Left renal pelvis (tissue), 4 donors: ENCODE measurements around the gene HSPA1A. TPM values are rescaled to one million over a fixed set of nuclear protein-coding genes. Genes with fewer than 3 reads are reported as not detected.
A peak's percentile ranks its signal among the peaks of the same experiment; 100 is the strongest.
"Not testable (repeated sequence)": the region's sequence is repeated elsewhere in the genome, so short reads cannot be mapped to it uniquely, and the experiment has no call there.

Experiments used
- DNase-seq, 4 donors: peaks; one replicate each; pipeline ENCODE4 v3.0.0-alpha.2; 2013; ENCODE audit warnings: low read depth in 4 of 4, low spot score in 3 of 4
- polyA plus RNA-seq, 4 donors: library from polyadenylated mRNA; unstranded; fragments of 120-200 nt; gene quantifications; one replicate each; pipeline ENCODE4 v1.2.1, GENCODE V29; 2013; ENCODE audit not compliant: insufficient read length in 4 of 4

The HSPA1A gene
- polyA plus RNA-seq, 4 donors: 88.1 to 159 (median 116) TPM

DNA sequence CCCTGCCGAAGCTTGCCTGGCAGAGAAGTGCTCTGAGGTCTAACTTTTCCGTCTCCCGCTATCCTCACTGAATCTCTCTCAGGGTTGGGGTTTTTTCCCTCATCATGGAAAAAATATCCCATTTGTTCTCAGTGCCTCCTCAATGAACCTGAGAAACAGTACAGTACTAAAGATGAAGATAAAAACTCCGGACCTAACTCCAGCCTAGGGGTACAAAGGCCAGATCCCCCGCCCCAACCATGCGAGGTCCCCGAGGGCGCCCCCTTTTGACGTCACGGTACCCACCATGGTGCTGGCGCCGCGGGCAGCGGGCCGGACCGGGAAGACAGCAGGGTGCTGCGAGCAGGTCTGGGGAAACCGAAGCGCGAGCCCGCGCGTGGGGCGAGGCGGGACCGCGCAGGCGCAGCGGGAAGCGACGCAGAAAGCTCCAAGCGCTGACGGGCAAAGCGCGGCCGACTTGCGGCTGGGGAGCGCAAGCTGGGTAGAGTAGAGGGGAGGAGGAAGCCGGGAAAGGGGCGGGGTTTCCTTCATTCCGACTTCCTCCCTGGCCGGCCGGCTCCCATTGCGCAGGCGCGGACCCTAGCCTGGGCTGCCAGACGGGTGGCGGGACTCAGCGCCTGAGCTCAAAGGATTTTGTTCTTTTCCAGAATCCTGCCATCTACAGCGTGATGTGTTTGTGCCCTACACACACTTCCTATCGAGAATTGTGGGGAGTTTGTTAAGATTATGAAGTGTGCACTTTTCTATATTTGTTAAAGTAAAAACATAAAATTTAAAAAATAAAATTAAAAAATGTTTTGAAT lies 8.7 kb upstream of the HSPA1A start, which contains the start of gene LSM2:
LSM2 (minus strand) TSS at position 497 of the 803 bp plus-strand sequence; CDS start at position 288, 209 bp downstream.
- DNase-seq: peak; percentile 90 to 92 (median 91)

DNA sequence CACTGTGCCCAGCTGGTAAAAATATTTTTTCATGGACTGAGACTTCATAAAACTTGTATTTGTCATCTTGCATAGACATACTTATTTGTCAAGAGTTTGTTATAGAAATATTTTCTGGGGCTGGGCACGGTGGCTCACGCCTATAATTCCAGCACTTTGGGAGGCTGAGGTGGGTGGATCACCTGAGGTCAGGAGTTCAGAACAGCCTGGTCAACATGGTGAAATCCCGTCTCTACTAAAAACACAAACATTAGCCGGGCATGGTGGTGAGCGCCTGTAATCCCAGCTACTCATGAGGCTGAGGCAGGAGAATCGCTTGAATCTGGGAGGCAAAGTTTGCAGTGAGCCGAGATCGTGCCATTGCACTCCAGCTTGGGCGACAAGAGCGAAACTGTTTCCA lies 6.7 kb upstream of the HSPA1A start:
- not testable (repeated sequence) for DNase-seq

DNA sequence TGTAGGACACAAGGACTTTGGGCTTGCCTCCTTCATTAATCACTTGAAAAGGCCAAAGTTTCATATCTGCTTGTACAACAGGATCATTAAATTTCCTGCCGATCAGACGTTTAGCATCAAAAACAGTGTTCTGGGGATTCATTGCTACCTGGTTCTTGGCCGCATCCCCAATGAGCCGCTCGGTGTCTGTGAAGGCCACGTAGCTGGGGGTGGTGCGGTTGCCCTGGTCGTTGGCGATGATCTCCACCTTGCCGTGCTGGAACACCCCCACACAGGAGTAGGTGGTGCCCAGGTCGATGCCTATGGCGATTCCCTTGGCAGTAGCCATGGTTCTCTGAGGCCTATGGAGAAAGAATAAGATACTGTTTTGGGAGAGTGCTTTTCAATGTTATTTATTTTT lies 3.7 kb upstream of the HSPA1A start:
- DNase-seq: no peak

DNA sequence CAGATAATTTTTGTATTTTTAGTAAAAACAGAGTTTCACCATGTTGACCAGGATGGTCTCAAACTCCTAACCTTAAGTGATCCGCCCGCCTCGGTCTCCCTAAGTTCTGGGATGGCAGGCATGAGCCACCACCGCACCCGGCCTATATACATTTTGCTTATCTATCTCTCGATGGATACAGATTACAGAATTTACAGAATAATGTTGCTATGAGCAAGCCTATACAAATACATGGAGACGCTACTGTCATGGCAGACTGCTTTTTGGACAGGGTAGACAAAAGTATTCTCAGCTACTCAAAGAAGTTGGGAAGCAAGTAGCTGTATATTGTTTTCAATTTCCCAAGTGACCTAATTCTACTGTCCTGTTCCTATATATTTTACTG lies 1.9 kb upstream of the HSPA1A start:
- DNase-seq: no peak

DNA sequence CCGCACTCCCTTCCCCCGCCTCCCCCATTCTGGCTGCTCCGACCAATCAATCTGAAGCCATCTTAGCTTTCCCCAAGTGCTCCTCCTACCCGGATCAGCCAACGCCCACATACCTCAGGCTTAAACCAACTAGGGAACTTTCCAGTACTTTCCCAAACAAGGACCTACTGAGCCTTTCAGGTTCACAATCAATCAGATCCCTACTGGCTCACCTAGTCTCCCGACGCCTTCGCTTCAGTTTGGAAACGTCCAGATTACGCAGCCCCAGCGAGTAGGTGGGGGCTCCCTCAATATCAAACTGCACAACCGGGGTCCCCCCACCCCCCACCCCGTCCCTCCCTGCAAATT lies 692 bp upstream of the HSPA1A start:
- peak in 3 of 4 donors; percentile 88 to 96 (median 94) for DNase-seq

DNA sequence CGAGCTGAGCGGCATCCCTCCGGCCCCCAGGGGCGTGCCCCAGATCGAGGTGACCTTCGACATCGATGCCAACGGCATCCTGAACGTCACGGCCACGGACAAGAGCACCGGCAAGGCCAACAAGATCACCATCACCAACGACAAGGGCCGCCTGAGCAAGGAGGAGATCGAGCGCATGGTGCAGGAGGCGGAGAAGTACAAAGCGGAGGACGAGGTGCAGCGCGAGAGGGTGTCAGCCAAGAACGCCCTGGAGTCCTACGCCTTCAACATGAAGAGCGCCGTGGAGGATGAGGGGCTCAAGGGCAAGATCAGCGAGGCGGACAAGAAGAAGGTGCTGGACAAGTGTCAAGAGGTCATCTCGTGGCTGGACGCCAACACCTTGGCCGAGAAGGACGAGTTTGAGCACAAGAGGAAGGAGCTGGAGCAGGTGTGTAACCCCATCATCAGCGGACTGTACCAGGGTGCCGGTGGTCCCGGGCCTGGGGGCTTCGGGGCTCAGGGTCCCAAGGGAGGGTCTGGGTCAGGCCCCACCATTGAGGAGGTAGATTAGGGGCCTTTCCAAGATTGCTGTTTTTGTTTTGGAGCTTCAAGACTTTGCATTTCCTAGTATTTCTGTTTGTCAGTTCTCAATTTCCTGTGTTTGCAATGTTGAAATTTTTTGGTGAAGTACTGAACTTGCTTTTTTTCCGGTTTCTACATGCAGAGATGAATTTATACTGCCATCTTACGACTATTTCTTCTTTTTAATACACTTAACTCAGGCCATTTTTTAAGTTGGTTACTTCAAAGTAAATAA lies 2.0 kb downstream of the HSPA1A start:
- DNase-seq: not testable (repeated sequence)

DNA sequence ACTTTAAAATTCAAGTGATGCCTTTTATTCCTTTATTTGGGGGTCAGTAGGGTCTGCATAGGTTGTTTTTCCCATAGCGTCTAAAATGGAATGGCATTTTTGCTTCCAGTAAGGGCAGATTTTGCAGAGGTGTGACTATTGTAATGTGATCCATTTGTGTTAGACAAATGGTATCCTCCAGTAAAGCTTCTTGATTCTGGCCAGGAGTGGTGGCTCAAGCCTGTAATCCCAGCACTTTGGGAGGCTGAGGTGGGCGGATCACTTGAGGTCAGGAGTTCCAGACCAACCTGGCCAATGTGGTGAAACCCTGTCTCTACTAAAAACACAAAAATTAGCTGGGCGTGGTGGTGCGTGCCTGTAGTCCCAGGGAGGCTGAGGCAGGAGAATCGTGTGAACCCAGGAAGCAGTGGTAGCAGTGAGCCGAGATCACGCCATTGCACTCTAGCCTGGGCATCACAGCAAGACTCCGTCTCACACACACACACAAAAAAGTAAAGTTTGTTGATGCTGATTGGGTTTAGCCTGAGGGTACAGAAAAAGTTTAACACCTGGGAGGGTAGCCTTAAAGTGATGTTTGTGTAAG lies 2.7 kb downstream of the HSPA1A start:
- DNase-seq: not testable (repeated sequence)

DNA sequence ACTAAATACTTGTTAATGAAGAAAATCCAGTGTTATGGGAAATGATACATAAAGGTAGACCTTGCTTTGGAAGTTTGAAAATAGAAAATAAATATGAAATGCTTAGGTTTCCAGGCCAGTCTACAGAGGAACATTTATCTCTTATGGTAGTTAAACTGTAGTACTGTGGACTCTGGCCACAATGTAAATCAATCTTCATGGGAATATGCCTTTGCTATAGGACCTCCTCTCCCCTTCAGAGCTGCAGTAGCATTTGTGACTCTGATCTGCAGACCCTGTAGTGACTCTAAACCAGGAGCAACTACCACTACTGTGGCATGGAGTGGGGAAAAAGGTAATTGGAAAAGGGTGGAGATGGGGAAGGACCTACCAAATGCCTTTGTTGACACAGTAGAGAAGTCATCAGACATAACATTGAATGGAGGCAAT lies 4.5 kb downstream of the HSPA1A start:
- no peak for DNase-seq

DNA sequence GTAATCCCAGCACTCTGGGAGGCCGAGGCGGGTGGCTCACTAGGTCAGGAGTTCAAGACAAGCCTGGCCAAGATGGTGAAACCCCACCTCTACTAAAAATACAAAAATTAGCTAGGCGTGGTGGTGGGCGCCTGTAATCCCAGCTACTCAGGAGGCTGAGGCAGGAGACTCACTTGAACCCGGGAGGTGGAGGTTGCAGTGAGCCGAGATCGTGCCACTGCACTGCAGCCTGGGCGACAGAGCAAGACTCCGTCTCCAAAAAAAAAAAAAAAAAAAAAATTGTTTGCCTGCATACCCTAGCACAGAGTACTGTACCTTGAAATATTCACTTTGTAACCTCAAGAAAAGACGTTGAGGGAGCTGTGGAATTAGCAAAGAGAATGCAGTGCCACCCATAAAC lies 5.1 kb downstream of the HSPA1A start:
- DNase-seq: not testable (repeated sequence)

DNA sequence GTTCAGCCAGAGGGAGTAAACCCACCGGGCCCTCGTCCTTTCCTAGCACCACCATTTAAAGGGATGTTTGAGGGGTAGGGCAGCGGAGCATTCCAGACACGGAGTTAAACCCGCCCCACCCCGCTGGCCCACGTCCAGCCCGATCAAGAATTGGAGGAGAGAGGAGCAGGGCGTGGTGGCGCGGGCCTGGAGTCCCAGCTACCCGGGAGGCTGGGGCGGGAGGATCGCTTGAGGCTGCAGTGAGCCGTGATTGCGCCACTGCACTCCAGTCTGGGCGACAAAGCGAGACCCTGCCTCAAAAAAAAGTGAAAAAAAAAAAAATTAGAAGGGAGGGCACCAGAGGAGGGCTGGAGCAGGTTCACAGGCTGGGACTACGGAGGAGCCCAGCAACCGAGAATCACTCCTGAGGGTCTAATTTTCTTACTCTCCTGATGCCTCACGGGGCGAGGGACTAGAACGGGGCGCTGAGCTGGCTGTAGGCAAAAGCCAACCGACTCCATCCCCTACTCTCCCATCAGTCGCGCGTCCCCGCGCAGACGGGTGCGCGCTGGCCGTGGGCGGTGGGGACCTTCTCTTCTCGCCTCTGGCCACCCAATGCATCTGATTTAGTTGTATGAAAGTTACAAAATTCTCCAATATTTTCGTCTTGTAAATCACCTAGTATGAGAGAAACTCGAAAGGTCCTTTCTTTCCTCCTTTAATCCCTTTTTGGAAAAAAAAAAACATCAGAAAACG lies 6.1 kb downstream of the HSPA1A start:
- DNase-seq: peak in 1 of 4 donors; percentile 62

DNA sequence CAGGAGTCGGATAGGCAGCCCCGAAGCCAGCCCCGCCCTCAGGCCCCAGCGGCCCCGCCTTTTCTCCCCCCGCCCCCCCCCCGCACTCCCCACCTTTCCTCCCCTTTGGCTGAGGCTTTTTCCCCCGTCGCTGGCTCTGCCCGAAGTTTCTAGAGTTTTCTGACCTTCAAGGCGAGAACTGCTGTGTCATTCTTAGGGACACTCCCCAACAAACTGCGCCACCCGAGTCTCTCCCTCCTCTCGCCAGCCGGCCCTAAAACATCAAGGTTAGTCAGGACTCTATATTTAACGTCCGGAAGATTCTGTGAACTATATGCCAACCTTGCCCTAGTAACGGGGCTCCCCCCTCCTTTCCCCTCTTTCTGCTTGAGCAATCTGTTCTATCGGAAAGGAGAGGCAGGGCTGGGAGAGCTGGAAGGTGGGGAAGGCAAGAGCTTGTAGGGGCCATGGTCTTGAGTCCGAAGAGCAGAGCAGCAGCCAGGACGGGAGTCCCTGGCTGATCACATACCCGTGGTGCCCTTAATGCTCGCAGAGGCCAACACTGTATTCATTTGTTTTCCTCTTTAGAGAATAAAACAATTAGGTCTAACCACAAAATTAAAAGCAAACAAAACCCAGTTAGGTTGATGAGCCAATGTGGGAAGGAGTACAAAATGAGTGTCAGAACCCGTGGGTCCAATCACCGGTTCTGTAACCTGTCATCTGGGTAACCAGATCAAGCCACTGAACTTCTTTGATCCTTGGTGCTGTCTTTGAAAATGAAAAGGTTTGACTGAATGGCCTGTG lies 6.9 kb downstream of the HSPA1A start:
- peak in 1 of 4 donors; percentile 62 for DNase-seq

DNA sequence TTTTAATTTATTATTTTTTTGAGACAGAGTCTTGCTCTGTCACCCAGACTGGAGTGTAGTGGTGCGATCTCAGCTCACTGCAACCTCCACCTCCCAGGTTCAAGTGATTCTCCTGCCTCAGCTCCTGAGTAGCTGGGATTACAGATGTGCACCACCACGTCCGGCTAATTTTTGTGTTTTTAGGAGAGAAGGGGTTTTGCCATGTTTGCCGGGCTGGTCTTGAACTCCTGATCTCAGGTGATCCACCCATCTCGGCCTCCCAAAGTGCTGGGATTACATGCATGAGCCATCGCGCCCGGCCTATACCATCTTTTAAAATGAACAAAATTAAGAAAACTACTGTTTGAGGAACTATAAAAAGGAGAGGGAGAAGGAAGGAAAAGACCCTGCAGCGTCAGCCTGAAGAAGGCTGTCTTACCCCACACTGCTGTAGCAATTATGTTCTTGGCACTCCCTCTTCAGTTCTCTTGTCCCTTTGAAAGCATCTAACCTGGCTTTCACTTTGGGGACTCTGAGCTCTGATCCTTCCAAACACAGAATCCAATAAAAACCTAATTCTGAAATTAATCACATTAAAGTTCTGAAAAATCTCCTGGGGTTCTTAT lies 8.4 kb downstream of the HSPA1A start:
- not testable (repeated sequence) for DNase-seq

DNA sequence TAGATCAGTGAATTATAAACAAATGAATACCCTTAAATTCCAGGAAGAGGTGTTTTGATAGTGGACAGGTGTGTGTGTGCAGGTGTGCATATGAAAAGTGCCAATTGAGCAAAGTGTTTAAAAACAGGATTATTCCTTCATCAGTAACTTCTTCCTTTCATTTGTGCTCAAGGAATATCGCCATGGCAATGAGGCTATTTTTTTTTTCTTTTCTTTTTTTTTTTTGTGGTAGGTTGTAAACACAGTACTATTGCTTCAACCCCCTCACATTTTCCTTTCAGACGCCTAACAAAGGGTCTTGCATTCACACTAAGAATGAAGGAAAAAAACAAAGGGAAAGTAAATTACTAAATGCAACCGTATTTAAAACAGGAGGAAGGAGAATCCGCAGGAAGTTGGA lies 10.2 kb downstream of the HSPA1A start:
- no peak for DNase-seq

DNA sequence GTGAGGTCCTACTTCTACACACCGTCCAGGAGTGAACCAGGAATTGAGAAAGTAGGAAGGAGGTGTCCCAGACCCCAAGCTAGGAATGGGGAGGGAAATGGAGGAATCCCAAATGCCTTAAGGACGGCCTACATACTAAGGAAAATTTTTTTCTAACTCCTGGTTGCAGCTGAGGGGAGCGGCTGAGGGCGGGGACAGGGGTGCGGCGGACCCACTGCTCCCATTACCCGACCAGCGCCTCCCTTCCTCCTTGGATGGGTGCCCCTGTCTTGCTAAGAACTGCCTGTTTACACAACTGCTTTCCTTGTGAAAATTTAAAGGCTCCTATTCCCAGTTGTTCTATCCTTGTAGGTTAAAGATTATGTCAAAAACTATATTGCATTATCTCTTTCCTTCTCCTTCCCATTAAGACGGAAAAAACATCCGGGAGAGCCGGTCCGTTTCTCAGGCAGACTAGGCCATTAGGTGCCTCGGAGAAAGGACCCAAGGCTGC lies 11.5 kb downstream of the HSPA1A start:
- DNase-seq: peak in 1 of 4 donors; percentile 55

DNA sequence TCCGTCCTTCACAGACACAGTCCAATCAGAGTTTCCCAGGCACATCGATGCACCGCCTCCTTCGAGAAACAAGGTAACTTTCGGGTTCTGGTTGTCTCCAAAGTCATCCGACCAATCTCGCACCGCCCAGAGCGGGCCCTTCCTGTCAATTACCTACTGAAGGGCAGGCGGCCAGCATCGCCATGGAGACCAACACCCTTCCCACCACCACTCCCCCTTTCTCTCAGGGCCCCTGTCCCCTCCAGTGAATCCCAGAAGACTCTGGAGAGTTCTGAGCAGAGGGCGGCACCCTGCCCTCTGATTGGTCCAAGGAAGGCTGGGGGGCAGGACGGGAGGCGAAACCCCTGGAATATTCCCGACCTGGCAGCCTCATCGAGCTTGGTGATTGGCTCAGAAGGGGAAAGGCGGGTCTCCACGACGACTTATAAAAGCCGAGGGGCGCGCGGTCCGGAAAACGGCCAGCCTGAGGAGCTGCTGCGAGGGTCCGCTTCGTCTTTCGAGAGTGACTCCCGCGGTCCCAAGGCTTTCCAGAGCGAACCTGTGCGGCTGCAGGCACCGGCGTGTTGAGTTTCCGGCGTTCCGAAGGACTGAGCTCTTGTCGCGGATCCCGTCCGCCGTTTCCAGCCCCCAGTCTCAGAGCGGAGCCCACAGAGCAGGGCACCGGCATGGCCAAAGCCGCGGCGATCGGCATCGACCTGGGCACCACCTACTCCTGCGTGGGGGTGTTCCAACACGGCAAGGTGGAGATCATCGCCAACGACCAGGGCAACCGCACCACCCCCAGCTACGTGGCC lies 12.1 kb downstream of the HSPA1A start, which contains the start of gene HSPA1B:
HSPA1B (plus strand) TSS at position 453 of the 794 bp plus-strand sequence; CDS start at position 666, 213 bp downstream.
- peak; percentile 98 to 100 (median 100) for DNase-seq

DNA sequence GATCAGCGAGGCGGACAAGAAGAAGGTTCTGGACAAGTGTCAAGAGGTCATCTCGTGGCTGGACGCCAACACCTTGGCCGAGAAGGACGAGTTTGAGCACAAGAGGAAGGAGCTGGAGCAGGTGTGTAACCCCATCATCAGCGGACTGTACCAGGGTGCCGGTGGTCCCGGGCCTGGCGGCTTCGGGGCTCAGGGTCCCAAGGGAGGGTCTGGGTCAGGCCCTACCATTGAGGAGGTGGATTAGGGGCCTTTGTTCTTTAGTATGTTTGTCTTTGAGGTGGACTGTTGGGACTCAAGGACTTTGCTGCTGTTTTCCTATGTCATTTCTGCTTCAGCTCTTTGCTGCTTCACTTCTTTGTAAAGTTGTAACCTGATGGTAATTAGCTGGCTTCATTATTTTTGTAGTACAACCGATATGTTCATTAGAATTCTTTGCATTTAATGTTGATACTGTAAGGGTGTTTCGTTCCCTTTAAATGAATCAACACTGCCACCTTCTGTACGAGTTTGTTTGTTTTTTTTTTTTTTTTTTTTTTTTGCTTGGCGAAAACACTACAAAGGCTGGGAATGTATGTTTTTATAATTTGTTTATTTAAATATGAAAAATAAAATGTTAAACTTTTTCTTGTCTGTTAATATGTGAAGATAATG lies 14.4 kb downstream of the HSPA1A start:
- peak in 1 of 4 donors; percentile 68 for DNase-seq

DNA sequence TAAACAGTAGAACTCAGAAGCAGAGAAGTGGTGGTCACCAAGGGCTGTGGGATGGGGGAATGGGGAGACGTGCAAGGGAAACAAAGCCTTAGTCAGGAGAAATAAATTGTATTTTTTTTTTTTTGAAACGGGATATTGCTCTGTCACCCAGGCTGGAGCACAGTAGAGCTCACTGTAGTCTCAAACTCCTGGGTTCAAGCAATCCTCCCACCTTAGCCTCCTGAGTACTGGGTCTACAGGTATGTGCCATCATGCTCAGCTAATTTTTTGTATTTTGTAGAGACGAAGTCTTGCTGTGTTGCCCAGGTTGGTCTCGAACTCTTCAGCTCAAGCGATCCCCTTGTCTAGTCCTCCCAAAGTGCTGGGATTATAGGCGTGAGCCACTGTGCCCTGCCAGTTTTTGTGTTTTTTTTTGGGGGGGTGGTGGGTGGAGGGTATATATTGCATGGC lies 15.6 kb downstream of the HSPA1A start:
- no peak for DNase-seq
